HepG2 (cell line): ENCODE results near the gene NLRC5. TPM values are rescaled to one million over a fixed set of nuclear protein-coding genes. Genes with fewer than 3 reads are reported as not detected.
A peak's percentile ranks its signal among the peaks of the same experiment; 100 is the strongest.

Source experiments
- AGO2 ChIP-seq: fragments of 200-400 bp; formaldehyde crosslinking; optimal IDR thresholded peaks from 2 replicates; pipeline ENCODE3; 2017; ENCODE audit warnings: mild to moderate bottlenecking, low read depth, low read length, moderate library complexity
- BRCA1 ChIP-seq: sonication (generic); formaldehyde crosslinking; IDR thresholded peaks from 2 replicates; pipeline ENCODE4 v1.4.0; 2020; ENCODE audit warnings: missing genetic modification reagents
- CBFB ChIP-seq: sonication (generic); formaldehyde crosslinking; IDR thresholded peaks from 2 replicates; pipeline ENCODE4 v1.4.0; 2020; ENCODE audit warnings: missing genetic modification reagents
- EHMT2 ChIP-seq: fragments of 200-600 bp; sonication (generic); IDR thresholded peaks from 2 replicates; pipeline ENCODE4 v1.7.0; 2017; ENCODE audit warnings: antibody characterized with exemption, low read depth, low read length, borderline replicate concordance
- FOXK2 ChIP-seq: fragments of 450-650 bp; IDR thresholded peaks from 2 replicates; pipeline ENCODE4 v1.6.1; 2016
- HNF1A ChIP-seq, 2 experiments: sonication (generic) in 1 of 2; formaldehyde crosslinking in 1 of 2; IDR thresholded peaks; 2 replicates each; pipeline versions ENCODE4 v1.4.0 to v1.6.1; 2016 to 2020; ENCODE audit warnings: borderline replicate concordance in 1 of 2, low read depth in 1 of 2, mild to moderate bottlenecking in 1 of 2, missing genetic modification reagents in 1 of 2
- MEIS1 ChIP-seq: sonication (generic); formaldehyde crosslinking; IDR thresholded peaks from 2 replicates; pipeline ENCODE4 v1.9.0; 2021; ENCODE audit warnings: mild to moderate bottlenecking, missing genetic modification reagents, moderate library complexity, borderline replicate concordance
- PHF8 ChIP-seq: sonication (generic); formaldehyde crosslinking; IDR thresholded peaks from 2 replicates; pipeline ENCODE4 v1.5.0; 2020; ENCODE audit warnings: missing genetic modification reagents
- PLRG1 ChIP-seq: fragments of 450-650 bp; conservative IDR thresholded peaks from 2 replicates; pipeline ENCODE4 v1.6.1; 2016
- TARDBP ChIP-seq: sonication (generic); formaldehyde crosslinking; IDR thresholded peaks from 2 replicates; pipeline ENCODE4 v1.8.0; 2022; ENCODE audit warnings: mild to moderate bottlenecking, missing genetic modification reagents
- TOE1 ChIP-seq: sonication (generic); formaldehyde crosslinking; IDR thresholded peaks from 2 replicates; pipeline ENCODE4 v1.4.0; 2020; ENCODE audit warnings: mild to moderate bottlenecking, missing genetic modification reagents
- ZNF3 ChIP-seq: IDR thresholded peaks from 2 replicates; pipeline ENCODE4 v1.7.0; 2017; ENCODE audit warnings: inconsistent platforms
- ZNF687 ChIP-seq: sonication (generic); formaldehyde crosslinking; IDR thresholded peaks from 2 replicates; pipeline ENCODE4 v1.5.1; 2020; ENCODE audit warnings: mild to moderate bottlenecking, missing genetic modification reagents, moderate library complexity
- ZNF691 ChIP-seq: sonication (generic); formaldehyde crosslinking; IDR thresholded peaks from 2 replicates; pipeline ENCODE4 v1.4.0; 2020; ENCODE audit warnings: missing genetic modification reagents, low read depth, mild to moderate bottlenecking, borderline replicate concordance
- ZNF777 ChIP-seq: sonication (generic); formaldehyde crosslinking; IDR thresholded peaks from 2 replicates; pipeline ENCODE4 v1.4.0; 2020; ENCODE audit warnings: missing genetic modification reagents
- ZSCAN5A ChIP-seq: sonication (generic); formaldehyde crosslinking; IDR thresholded peaks from 2 replicates; pipeline ENCODE4 v1.8.0; 2022; ENCODE audit warnings: mild to moderate bottlenecking, missing genetic modification reagents, borderline replicate concordance
- polyA plus RNA-seq, 8 experiments: library from polyadenylated mRNA; depleted of rRNA in 3 of 8; stranded (reverse) in 7 of 8; unstranded in 1 of 8; fragments of >200 nt; fragmentation: Illumina TruSeq in 4 of 8; extraction: Trizol in 4 of 8; gene quantifications; 2 replicates each; pipeline versions ENCODE4 v1.2.1 to v1.2.3, GENCODE V29; 2011 to 2016; ENCODE audit warnings: low read depth in 4 of 8, missing spikeins in 1 of 8, mixed read lengths in 1 of 8; ENCODE audit not compliant: insufficient read depth in 1 of 8
- total RNA-seq, 5 experiments: library from RNA; depleted of rRNA; stranded (reverse); fragments of >200 nt; fragmentation: Illumina TruSeq; extraction: Trizol; gene quantifications; 2 replicates each; pipeline ENCODE4 v1.2.3, GENCODE V29; 2016; ENCODE audit warnings: low read depth in 1 of 5
- TF ChIP-seq, protein P1 (sequence below): sonication (generic); formaldehyde crosslinking; IDR thresholded peaks from 2 replicates; pipeline ENCODE4 v1.5.1; 2020; ENCODE audit warnings: mild to moderate bottlenecking, missing genetic modification reagents

The NLRC5 gene
- total and polyA plus RNA-seq, 2 of the 13 experiments (the other 11 are each of a cell fraction or from before 2014, with no cell fraction given), result 6.3 to 12.7 TPM

- TF ChIP-seq, protein P1, sequence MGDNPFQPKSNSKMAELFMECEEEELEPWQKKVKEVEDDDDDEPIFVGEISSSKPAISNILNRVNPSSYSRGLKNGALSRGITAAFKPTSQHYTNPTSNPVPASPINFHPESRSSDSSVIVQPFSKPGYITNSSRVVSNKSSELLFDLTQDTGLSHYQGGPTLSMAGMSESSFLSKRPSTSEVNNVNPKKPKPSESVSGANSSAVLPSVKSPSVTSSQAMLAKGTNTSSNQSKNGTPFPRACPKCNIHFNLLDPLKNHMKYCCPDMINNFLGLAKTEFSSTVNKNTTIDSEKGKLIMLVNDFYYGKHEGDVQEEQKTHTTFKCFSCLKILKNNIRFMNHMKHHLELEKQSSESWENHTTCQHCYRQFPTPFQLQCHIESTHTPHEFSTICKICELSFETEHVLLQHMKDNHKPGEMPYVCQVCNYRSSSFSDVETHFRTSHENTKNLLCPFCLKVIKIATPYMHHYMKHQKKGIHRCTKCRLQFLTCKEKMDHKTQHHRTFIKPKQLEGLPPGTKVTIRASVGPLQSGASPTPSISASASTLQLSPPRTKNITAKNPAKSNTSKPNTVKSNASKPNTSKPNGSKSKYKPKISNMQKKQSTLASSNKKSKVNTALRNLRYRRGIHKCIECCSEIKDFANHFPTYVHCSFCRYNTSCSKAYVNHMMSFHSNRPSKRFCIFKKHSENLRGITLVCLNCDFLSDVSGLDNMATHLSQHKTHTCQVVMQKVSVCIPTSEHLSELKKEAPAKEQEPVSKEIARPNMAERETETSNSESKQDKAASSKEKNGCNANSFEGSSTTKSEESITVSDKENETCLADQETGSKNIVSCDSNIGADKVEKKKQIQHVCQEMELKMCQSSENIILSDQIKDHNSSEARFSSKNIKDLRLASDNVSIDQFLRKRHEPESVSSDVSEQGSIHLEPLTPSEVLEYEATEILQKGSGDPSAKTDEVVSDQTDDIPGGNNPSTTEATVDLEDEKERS, result no peak
- no peak for TF ChIP-seq FOXK2
- no peak for TF ChIP-seq TARDBP (CRISPR knock-in tag)
- no peak for TF ChIP-seq ZNF3 (CRISPR knock-in tag)
- TF ChIP-seq AGO2, result no peak
- 0 out of 2 replicates have a peak, but pooled peaks have one; percentile 24 for TF ChIP-seq ZNF691 (CRISPR knock-in tag)
- no peak for TF ChIP-seq HNF1A (IDR thresholded peaks at IDR 0.05; ENCODE audit: low read depth)
- TF ChIP-seq HNF1A (CRISPR knock-in tag; IDR thresholded peaks at IDR 0.05; ENCODE audit: borderline replicate concordance), result no peak
- TF ChIP-seq BRCA1 (CRISPR knock-in tag), result 0 out of 2 replicates have a peak, but pooled peaks have one; percentile 26
- no peak for TF ChIP-seq CBFB (CRISPR knock-in tag)
- peak; percentile 66 for TF ChIP-seq ZNF687 (CRISPR knock-in tag)
- no peak for TF ChIP-seq MEIS1 (CRISPR knock-in tag)
- no peak for TF ChIP-seq TOE1 (CRISPR knock-in tag)
- TF ChIP-seq ZNF777 (CRISPR knock-in tag), result no peak
- TF ChIP-seq EHMT2, result no peak
- TF ChIP-seq ZSCAN5A (CRISPR knock-in tag), result no peak
- TF ChIP-seq PHF8 (CRISPR knock-in tag), result no peak
- no peak for TF ChIP-seq PLRG1
Observed at GRCh38 chr16:56986361-56986760, 3.0 kb upstream of the NLRC5 start (continued).
